HG03565 (cell line): ENCODE measurements around the gene ZFP36L1.

Experiments used
- ATAC-seq: cut with Tn5 transposase; IDR thresholded peaks from one replicate; pipeline ENCODE4 v1.9.1; 2021; ENCODE audit warnings: mild to moderate bottlenecking, moderate library complexity; ENCODE audit not compliant: unreplicated experiment

ZFP36L1 gene

DNA sequence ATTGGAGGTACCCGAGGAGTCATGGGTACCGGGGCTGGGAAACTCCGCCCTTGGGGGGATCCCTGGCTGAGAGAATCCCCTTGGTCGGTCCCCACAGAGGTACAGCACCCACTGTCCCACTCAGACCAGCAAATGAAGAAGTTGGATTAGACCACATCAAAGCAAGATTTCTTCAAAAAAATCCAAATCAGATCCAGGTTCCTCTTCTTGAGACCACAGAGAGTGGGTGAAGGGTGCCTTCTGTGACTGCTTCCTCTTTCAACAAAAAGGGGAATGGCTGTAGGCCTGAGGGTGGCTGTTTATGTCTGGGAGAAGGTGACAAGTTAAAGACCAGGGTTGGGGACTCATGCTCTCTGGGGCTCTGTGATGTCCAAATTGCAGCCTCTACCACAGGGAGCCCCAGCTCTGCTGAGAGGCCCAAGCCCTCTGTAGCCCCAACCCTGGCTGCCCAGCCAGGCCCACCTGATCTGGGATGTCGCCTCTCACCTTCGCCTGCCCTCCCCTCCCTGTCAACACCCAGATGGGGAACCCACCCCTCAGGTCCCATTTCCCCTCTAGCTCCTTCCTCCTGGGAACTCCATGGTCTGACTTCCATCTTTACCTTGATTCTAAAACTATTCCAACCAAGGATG is 50.9 kb downstream of the ZFP36L1 start:
- ATAC-seq = peak; percentile 70

DNA sequence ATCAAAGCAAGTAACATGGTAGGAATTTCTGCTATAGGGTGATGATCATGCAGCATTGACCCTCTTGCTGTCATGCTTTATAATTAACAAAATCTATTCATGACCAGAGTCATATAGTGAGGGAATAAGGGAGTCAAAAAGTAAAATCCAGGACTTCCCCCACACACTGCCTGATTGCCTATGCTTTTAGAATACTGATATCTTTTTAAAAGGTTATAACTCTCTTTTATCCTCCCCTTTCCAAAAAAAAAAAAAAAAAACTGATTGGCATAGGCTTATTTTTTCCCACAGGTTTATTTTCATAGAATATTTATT is 51.4 kb downstream of the ZFP36L1 start:
- no peak for ATAC-seq

DNA sequence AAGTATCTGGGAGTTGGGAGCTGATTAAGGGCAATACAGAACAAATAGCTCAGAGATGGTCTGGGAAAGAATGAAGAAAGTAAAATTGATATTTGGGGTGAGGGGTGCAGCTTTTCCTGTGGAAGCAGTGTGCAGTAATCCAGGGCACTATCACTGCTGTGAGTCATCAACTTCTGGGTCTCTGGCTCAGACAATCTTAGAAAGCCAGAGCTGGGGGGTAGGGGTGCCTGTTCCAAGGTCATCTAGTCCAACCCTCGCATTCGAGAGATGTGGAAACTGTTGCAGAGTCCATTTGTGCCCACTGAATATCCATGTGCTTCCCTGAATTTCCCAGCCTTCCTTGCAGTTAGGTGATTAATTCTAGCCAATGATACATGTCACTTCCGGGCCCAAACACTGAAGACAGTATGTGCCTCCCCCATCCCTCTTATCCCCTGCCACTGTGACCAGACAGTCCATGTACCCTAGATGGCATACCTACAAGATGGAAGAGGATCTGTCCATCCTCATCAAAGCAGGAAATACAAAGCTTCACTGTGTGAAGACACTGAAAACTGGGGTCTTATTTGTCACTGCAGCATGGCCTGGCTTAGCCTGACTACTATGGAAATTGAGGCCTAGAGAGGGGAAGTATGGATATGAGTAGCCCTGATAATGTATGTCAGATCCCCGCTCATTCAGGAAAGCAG is 51.9 kb downstream of the ZFP36L1 start:
- no peak for ATAC-seq

DNA sequence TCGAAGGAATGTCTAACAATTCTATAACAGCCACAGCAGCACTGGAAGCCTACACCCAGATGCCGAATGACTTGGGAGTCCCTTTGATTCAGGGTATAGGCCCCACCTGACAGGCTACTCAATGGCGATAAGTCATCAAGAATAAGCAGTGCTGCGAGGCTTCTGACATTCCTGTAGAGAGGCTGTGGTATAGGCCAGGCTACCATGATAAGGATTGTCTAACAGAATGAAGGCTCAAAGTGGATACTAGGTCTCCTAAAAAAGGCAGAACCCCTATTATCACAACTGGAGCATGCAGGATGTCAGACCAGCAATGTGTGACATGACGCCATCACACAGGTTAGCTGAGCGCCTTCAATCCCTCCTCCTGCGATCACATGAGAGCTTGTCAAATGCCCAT is 53.2 kb downstream of the ZFP36L1 start:
- no peak for ATAC-seq

DNA sequence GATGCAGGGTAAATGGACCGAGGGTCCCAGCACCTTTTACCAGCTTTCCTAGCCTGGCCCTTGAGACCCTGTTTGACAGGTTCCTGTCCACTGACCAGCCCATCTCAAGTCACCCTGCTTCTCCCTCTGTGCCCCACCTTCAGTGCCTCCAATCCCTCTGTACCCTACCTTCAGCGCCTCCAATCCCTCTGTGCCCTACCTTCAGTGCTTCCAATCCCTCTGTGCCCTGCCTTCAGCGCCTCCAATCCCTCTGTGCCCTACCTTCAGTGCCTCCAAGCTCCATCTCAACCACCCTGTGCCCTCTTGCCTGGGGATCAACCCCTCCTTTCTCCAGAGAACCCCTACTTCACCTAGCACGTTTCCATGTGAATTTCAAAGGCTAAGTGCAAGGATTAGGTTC is 54.3 kb downstream of the ZFP36L1 start:
- no peak for ATAC-seq
